Glutamatergic neuron (in vitro differentiated cells): ENCODE results near the gene OR9I1. TPM values are rescaled to one million over a fixed set of nuclear protein-coding genes. Genes with fewer than 3 reads are reported as not detected.

Experiments
- DNase-seq: peaks from one replicate; pipeline ENCODE4 v3.0.0; 2022
- H3K27ac Mint-ChIP-seq: one replicate; pipeline ENCODE4 v1.8.0; 2020; ENCODE audit warnings: mild to moderate bottlenecking, mixed read lengths, inconsistent platforms; ENCODE audit not compliant: unreplicated experiment
- H3K27me3 Mint-ChIP-seq: one replicate; pipeline ENCODE4 v1.8.0; 2020; ENCODE audit warnings: mild to moderate bottlenecking, moderate library complexity, mixed read lengths, inconsistent platforms; ENCODE audit not compliant: unreplicated experiment
- H3K36me3 Mint-ChIP-seq: one replicate; pipeline ENCODE4 v1.8.0; 2020; ENCODE audit warnings: mild to moderate bottlenecking, mixed read lengths, inconsistent platforms; ENCODE audit not compliant: unreplicated experiment
- H3K4me1 Mint-ChIP-seq: one replicate; pipeline ENCODE4 v1.8.0; 2020; ENCODE audit warnings: mild to moderate bottlenecking, low read depth, mixed read lengths, inconsistent platforms; ENCODE audit not compliant: unreplicated experiment
- H3K4me3 Mint-ChIP-seq: one replicate; pipeline ENCODE4 v1.8.0; 2020; ENCODE audit warnings: mild to moderate bottlenecking, mixed read lengths, inconsistent platforms; ENCODE audit not compliant: unreplicated experiment
- H3K9me3 Mint-ChIP-seq: one replicate; pipeline ENCODE4 v1.8.0; 2020; ENCODE audit warnings: mild to moderate bottlenecking, moderate library complexity, mixed read lengths, inconsistent platforms; ENCODE audit not compliant: unreplicated experiment
- long read RNA-seq: library from polyadenylated mRNA; unstranded; transcript quantifications from one replicate; pipeline ENCODE4 v2.0.0, GENCODE V29; 2020; ENCODE audit not compliant: unreplicated experiment
- total RNA-seq: library from RNA; stranded (reverse); fragmentation: NEBNext Ultra II Directional; extraction: Animal tissue kit (Norgen Biotek cat#: 25700); gene quantifications from one replicate; pipeline ENCODE4 v1.2.1, GENCODE V29; 2021; ENCODE audit not compliant: unreplicated experiment
- TF ChIP-seq, protein P1 (sequence below): fragments of 200-600 bp; sonication (generic); IDR thresholded peaks from one replicate; pipeline ENCODE4 v1.5.0; 2021; ENCODE audit not compliant: partially characterized antibody, unreplicated experiment

Gene OR9I1
- not detected for total RNA-seq
- long read RNA-seq = 0 reads

GRCh38 chr11:58125469-58125868 is at the start of gene OR9I1:
Gene OR9I1, minus strand, starts transcription at chr11:58125530. Its CDS starts 6,086 bp downstream, at chr11:58119444.
- Mint-ChIP-seq H3K27me3 (no peaks in the 10 kb centered on the region), H3K4me3 (no peak within 1 kb of the TSS), H3K27ac (no peak within 1 kb of the TSS), H3K9me3 (peaks cover 2% of the 10 kb centered on the region), H3K4me1 (no peaks in the 10 kb centered on the region), H3K36me3 (no peaks in the 10 kb centered on the region)
- no peak for DNase-seq
- TF ChIP-seq, protein P1, sequence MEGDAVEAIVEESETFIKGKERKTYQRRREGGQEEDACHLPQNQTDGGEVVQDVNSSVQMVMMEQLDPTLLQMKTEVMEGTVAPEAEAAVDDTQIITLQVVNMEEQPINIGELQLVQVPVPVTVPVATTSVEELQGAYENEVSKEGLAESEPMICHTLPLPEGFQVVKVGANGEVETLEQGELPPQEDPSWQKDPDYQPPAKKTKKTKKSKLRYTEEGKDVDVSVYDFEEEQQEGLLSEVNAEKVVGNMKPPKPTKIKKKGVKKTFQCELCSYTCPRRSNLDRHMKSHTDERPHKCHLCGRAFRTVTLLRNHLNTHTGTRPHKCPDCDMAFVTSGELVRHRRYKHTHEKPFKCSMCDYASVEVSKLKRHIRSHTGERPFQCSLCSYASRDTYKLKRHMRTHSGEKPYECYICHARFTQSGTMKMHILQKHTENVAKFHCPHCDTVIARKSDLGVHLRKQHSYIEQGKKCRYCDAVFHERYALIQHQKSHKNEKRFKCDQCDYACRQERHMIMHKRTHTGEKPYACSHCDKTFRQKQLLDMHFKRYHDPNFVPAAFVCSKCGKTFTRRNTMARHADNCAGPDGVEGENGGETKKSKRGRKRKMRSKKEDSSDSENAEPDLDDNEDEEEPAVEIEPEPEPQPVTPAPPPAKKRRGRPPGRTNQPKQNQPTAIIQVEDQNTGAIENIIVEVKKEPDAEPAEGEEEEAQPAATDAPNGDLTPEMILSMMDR = no peak

DNA sequence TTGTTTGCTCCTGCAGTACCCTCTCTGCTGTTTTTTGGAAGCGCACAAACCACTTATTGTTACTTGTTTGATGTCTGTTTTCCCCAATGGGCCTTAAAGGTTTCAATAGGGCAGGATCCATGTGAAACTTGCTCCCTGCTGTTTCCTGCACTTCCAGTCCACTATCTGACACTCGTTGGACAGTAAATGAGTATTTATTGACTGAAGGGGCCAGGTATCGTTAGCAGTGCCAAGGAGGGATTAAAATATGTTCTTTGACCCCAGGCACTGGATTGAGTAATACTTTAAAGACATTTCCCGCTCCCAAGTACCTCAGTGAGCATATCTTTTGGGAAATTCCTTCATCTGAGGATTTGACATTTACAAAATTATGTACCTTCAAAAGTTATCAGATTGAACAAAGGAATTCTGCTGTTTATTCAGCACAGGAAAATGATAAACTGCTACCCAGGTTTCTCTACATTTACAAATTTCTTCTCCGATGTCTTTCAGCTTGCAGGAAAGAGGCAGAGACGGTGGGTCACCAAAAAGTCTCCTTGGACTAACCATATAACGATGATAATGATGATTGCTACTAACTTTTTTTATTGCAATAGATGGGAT is 40.3 kb upstream of the OR9I1 start:
- DNase-seq = no peak
- Mint-ChIP-seq H3K36me3 (no peaks in the 10 kb centered on the region), H3K27ac (no peak overlapping the region), H3K4me3 (no peak overlapping the region), H3K4me1 (no peaks in the 10 kb centered on the region), H3K27me3 (peaks cover 2% of the 10 kb centered on the region), H3K9me3 (no peaks in the 10 kb centered on the region)
- TF ChIP-seq, protein P1 = no peak

- H3K4me1 Mint-ChIP-seq = no peaks in the 10 kb centered on the region
- H3K36me3 Mint-ChIP-seq = no peaks in the 10 kb centered on the region
- TF ChIP-seq, protein P1 = no peak
- peaks cover 2% of the 10 kb centered on the region for H3K27me3 Mint-ChIP-seq
- no peaks in the 10 kb centered on the region for H3K9me3 Mint-ChIP-seq
- H3K27ac Mint-ChIP-seq = no peak overlapping the region
- no peak for DNase-seq
- no peak overlapping the region for H3K4me3 Mint-ChIP-seq
These were observed 39.7 kb upstream of the OR9I1 start for GRCh38 chr11:58164990-58165389.

DNA sequence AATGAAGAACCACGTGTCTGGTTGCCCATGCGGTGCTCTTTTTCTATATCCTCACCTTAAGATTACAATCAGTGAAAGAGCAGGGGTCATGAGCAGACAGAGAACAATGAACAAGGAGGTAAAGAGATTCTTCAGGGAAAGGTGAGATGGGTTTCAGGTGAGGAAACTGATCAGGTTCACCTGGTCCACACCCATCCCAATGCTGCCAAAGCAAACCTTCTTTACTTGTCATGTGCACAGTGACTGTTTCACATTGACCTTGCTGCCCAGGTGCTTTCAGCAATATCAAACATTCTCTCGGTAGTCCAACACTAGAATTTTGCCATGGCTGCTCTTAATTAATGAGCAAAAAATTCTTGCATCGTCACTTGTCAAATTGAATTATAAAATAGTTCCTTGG is 39.1 kb upstream of the OR9I1 start:
- TF ChIP-seq, protein P1 = no peak
- Mint-ChIP-seq H3K4me3 (no peak overlapping the region), H3K36me3 (no peaks in the 10 kb centered on the region), H3K9me3 (no peaks in the 10 kb centered on the region), H3K27me3 (peaks cover 2% of the 10 kb centered on the region), H3K27ac (no peak overlapping the region), H3K4me1 (no peaks in the 10 kb centered on the region)
- DNase-seq = no peak

DNA sequence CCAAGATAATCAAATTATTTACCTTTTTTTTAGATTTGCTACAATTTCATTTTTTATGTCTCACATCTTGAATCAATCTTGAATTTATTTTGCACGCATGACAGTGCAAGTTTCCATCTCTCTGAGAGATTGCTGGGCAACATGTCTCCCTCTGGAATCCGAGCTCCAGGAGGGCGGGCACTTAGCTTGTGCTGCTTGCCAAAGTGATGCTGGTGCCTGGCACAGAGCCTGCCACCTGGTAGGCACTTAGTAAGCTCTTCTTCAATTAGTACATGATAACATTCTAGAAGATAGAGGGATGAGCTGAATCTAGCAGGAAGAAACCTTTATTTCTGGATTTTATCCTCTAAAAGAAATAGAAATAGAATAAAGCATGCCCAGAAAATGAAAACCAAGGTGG is 27.5 kb upstream of the OR9I1 start:
- Mint-ChIP-seq H3K4me3 (no peak overlapping the region), H3K36me3 (no peaks in the 10 kb centered on the region), H3K27me3 (no peaks in the 10 kb centered on the region), H3K9me3 (peaks cover 2% of the 10 kb centered on the region), H3K27ac (no peak overlapping the region), H3K4me1 (no peaks in the 10 kb centered on the region)
- no peak for DNase-seq
- TF ChIP-seq, protein P1 = no peak
